HG02885 (cell line): ENCODE data around the gene IL25.
"Not testable (repeated sequence)": the region's sequence is repeated elsewhere in the genome, so short reads cannot be mapped to it uniquely, and the experiment has no call there.

ENCODE experiments used
- ATAC-seq: cut with Tn5 transposase; IDR thresholded peaks from one replicate; pipeline ENCODE4 v1.9.1; 2021; ENCODE audit warnings: mild to moderate bottlenecking; ENCODE audit not compliant: unreplicated experiment, poor library complexity

The IL25 gene

GRCh38 chr14:23372509-23372908, at the start of gene IL25:
TSS of gene IL25 (plus strand) at chr14:23372809.
- no peak for ATAC-seq

GRCh38 chr14:23323838-23324454, 48.7 kb upstream of the IL25 start:
- ATAC-seq: no peak

- ATAC-seq: no peak
Observed at GRCh38 chr14:23324455-23324846, 48.2 kb upstream of the IL25 start.

GRCh38 chr14:23324993-23325392, 47.6 kb upstream of the IL25 start:
- ATAC-seq: no peak

GRCh38 chr14:23325746-23326145, 46.9 kb upstream of the IL25 start:
- ATAC-seq: not testable (repeated sequence)

GRCh38 chr14:23326491-23327332, 45.9 kb upstream of the IL25 start:
- no peak for ATAC-seq

GRCh38 chr14:23327947-23328744, 44.5 kb upstream of the IL25 start:
- ATAC-seq: peak; percentile 50

- ATAC-seq: no peak
Observed at GRCh38 chr14:23335623-23336022, 37.0 kb upstream of the IL25 start.

GRCh38 chr14:23339506-23340268, 32.9 kb upstream of the IL25 start:
- ATAC-seq: no peak

GRCh38 chr14:23344481-23344880, 28.1 kb upstream of the IL25 start:
- no peak for ATAC-seq

GRCh38 chr14:23345987-23346692, 26.5 kb upstream of the IL25 start:
- ATAC-seq: no peak

- ATAC-seq: no peak
Observed at GRCh38 chr14:23346693-23347405, 25.8 kb upstream of the IL25 start.

- ATAC-seq: no peak
Observed at GRCh38 chr14:23347406-23348296, 25.0 kb upstream of the IL25 start.

GRCh38 chr14:23348297-23348655, 24.3 kb upstream of the IL25 start:
- no peak for ATAC-seq

- ATAC-seq: no peak
Observed at GRCh38 chr14:23349156-23349845, 23.3 kb upstream of the IL25 start.

- no peak for ATAC-seq
Observed at GRCh38 chr14:23351681-23352505, 20.7 kb upstream of the IL25 start.
